ENCODE data around the gene PHF2.

The PHF2 gene

GRCh38 chr9:93612796-93613154 is 36.4 kb downstream of the PHF2 start:
- Histone ChIP-seq H2BK12ac (ENCODE audit: low read length) (no peak overlapping the region), H4K91ac (ENCODE audit: low read depth, low read length) (no peak overlapping the region), H2BK120ac (ENCODE audit: insufficient read depth, low read length, poor library complexity) (no peak overlapping the region), H3K27ac (ENCODE audit: low read depth, low read length) (no peak overlapping the region), H3K9me3 (ENCODE audit: insufficient read depth, low read depth, low read length) (no peaks in the 10 kb centered on the region), H3K4me2 (ENCODE audit: low read length) (no peak overlapping the region), H4K12ac (ENCODE audit: low read depth, low read length) (no peak overlapping the region), H3K9ac (ENCODE audit: low read length) (no peak overlapping the region), H4K8ac (ENCODE audit: low read depth, low read length) (no peak overlapping the region), H2BK5ac (ENCODE audit: low read depth, low read length, poor library complexity) (no peak overlapping the region), H3K79me1 (ENCODE audit: low read length) (no peaks in the 10 kb centered on the region), H3K36me3 (ENCODE audit: control insufficient read depth in 1 of 2, insufficient read depth in 2 of 2, low read length in 2 of 2) (peaks cover 0 to 3% of the 10 kb centered on the region in 2 experiments), H3K27me3 (ENCODE audit: insufficient read depth, low read length) (no peaks in the 10 kb centered on the region), H3K4ac (ENCODE audit: low read depth, low read length) (no peak overlapping the region), H3K18ac (ENCODE audit: low read length) (no peak overlapping the region), H3K14ac (ENCODE audit: low read length) (no peak overlapping the region), H3K23ac (ENCODE audit: low read length) (no peak overlapping the region), H2AK5ac (ENCODE audit: low read length) (no peak overlapping the region), H3K79me2 (ENCODE audit: control insufficient read depth, insufficient read depth, low read length, poor library complexity) (no peaks in the 10 kb centered on the region), H3K4me3 (ENCODE audit: low read depth, low read length) (no peak overlapping the region), H3K4me1 (ENCODE audit: control insufficient read depth in 1 of 2, insufficient read depth in 2 of 2, low read length in 2 of 2) (no peaks in the 10 kb centered on the region), H2AFZ (ENCODE audit: insufficient read depth, low read length, poor library complexity) (no peak overlapping the region)
- no peak for DNase-seq
- no CpG with 5 or more reads among the region's 5 CpGs for WGBS (ENCODE audit: extremely low coverage, insufficient coverage, insufficient read length)

- Histone ChIP-seq H3K4me1 (ENCODE audit: control insufficient read depth in 1 of 2, insufficient read depth in 2 of 2, low read length in 2 of 2) (no peaks in the 10 kb centered on the region), H4K12ac (ENCODE audit: low read depth, low read length) (no peak overlapping the region), H2AK5ac (ENCODE audit: low read length) (no peak overlapping the region), H3K79me2 (ENCODE audit: control insufficient read depth, insufficient read depth, low read length, poor library complexity) (no peaks in the 10 kb centered on the region), H2BK5ac (ENCODE audit: low read depth, low read length, poor library complexity) (no peak overlapping the region), H3K9ac (ENCODE audit: low read length) (no peak overlapping the region), H3K36me3 (ENCODE audit: control insufficient read depth in 1 of 2, insufficient read depth in 2 of 2, low read length in 2 of 2) (peaks cover 2 to 3% of the 10 kb centered on the region in 2 experiments), H3K79me1 (ENCODE audit: low read length) (no peaks in the 10 kb centered on the region), H3K4me2 (ENCODE audit: low read length) (no peak overlapping the region), H2BK120ac (ENCODE audit: insufficient read depth, low read length, poor library complexity) (no peak overlapping the region), H3K23ac (ENCODE audit: low read length) (no peak overlapping the region), H3K4me3 (ENCODE audit: low read depth, low read length) (no peak overlapping the region), H2BK12ac (ENCODE audit: low read length) (no peak overlapping the region), H3K14ac (ENCODE audit: low read length) (no peak overlapping the region), H3K27me3 (ENCODE audit: insufficient read depth, low read length) (no peaks in the 10 kb centered on the region), H4K91ac (ENCODE audit: low read depth, low read length) (no peak overlapping the region), H3K27ac (ENCODE audit: low read depth, low read length) (no peak overlapping the region), H3K9me3 (ENCODE audit: insufficient read depth, low read depth, low read length) (peaks cover 2% of the 10 kb centered on the region), H4K8ac (ENCODE audit: low read depth, low read length) (no peak overlapping the region), H2AFZ (ENCODE audit: insufficient read depth, low read length, poor library complexity) (no peak overlapping the region), H3K4ac (ENCODE audit: low read depth, low read length) (no peak overlapping the region), H3K18ac (ENCODE audit: low read length) (no peak overlapping the region)
- DNase-seq: no peak
- no CpG with 5 or more reads among the region's 5 CpGs for WGBS (ENCODE audit: extremely low coverage, insufficient coverage, insufficient read length)
These were observed 36.8 kb downstream of the PHF2 start for GRCh38 chr9:93613174-93613573.

- WGBS (ENCODE audit: extremely low coverage, insufficient coverage, insufficient read length): no CpG with 5 or more reads among the region's 3 CpGs
- Histone ChIP-seq H3K23ac (ENCODE audit: low read length) (no peak overlapping the region), H2BK120ac (ENCODE audit: insufficient read depth, low read length, poor library complexity) (no peak overlapping the region), H3K4me1 (ENCODE audit: control insufficient read depth in 1 of 2, insufficient read depth in 2 of 2, low read length in 2 of 2) (no peaks in the 10 kb centered on the region), H3K27me3 (ENCODE audit: insufficient read depth, low read length) (no peaks in the 10 kb centered on the region), H3K79me1 (ENCODE audit: low read length) (no peaks in the 10 kb centered on the region), H3K14ac (ENCODE audit: low read length) (no peak overlapping the region), H4K8ac (ENCODE audit: low read depth, low read length) (no peak overlapping the region), H3K9me3 (ENCODE audit: insufficient read depth, low read depth, low read length) (peaks cover 3% of the 10 kb centered on the region), H3K4me3 (ENCODE audit: low read depth, low read length) (no peak overlapping the region), H4K12ac (ENCODE audit: low read depth, low read length) (no peak overlapping the region), H3K27ac (ENCODE audit: low read depth, low read length) (no peak overlapping the region), H3K18ac (ENCODE audit: low read length) (no peak overlapping the region), H4K91ac (ENCODE audit: low read depth, low read length) (no peak overlapping the region), H2AK5ac (ENCODE audit: low read length) (no peak overlapping the region), H3K36me3 (ENCODE audit: control insufficient read depth in 1 of 2, insufficient read depth in 2 of 2, low read length in 2 of 2) (peaks cover 3 to 4% of the 10 kb centered on the region in 2 experiments), H2AFZ (ENCODE audit: insufficient read depth, low read length, poor library complexity) (no peak overlapping the region), H2BK5ac (ENCODE audit: low read depth, low read length, poor library complexity) (no peak overlapping the region), H3K79me2 (ENCODE audit: control insufficient read depth, insufficient read depth, low read length, poor library complexity) (no peaks in the 10 kb centered on the region), H2BK12ac (ENCODE audit: low read length) (no peak overlapping the region), H3K4me2 (ENCODE audit: low read length) (no peak overlapping the region), H3K9ac (ENCODE audit: low read length) (no peak overlapping the region), H3K4ac (ENCODE audit: low read depth, low read length) (no peak overlapping the region)
- no peak for DNase-seq
These were observed 37.4 kb downstream of the PHF2 start for GRCh38 chr9:93613791-93614190.

- Histone ChIP-seq H2AFZ (ENCODE audit: insufficient read depth, low read length, poor library complexity) (no peak overlapping the region), H3K4me3 (ENCODE audit: low read depth, low read length) (no peak overlapping the region), H3K79me2 (ENCODE audit: control insufficient read depth, insufficient read depth, low read length, poor library complexity) (no peaks in the 10 kb centered on the region), H3K9ac (ENCODE audit: low read length) (no peak overlapping the region), H3K14ac (ENCODE audit: low read length) (no peak overlapping the region), H3K27me3 (ENCODE audit: insufficient read depth, low read length) (no peaks in the 10 kb centered on the region), H2AK5ac (ENCODE audit: low read length) (no peak overlapping the region), H4K8ac (ENCODE audit: low read depth, low read length) (no peak overlapping the region), H4K91ac (ENCODE audit: low read depth, low read length) (no peak overlapping the region), H2BK120ac (ENCODE audit: insufficient read depth, low read length, poor library complexity) (no peak overlapping the region), H3K36me3 (ENCODE audit: control insufficient read depth in 1 of 2, insufficient read depth in 2 of 2, low read length in 2 of 2) (peaks cover 0 to 4% of the 10 kb centered on the region in 2 experiments), H3K4me2 (ENCODE audit: low read length) (no peak overlapping the region), H3K9me3 (ENCODE audit: insufficient read depth, low read depth, low read length) (peaks cover 3% of the 10 kb centered on the region), H3K23ac (ENCODE audit: low read length) (no peak overlapping the region), H3K79me1 (ENCODE audit: low read length) (no peaks in the 10 kb centered on the region), H2BK5ac (ENCODE audit: low read depth, low read length, poor library complexity) (no peak overlapping the region), H3K18ac (ENCODE audit: low read length) (no peak overlapping the region), H2BK12ac (ENCODE audit: low read length) (no peak overlapping the region), H3K27ac (ENCODE audit: low read depth, low read length) (no peak overlapping the region), H3K4me1 (ENCODE audit: control insufficient read depth in 1 of 2, insufficient read depth in 2 of 2, low read length in 2 of 2) (no peaks in the 10 kb centered on the region), H4K12ac (ENCODE audit: low read depth, low read length) (no peak overlapping the region), H3K4ac (ENCODE audit: low read depth, low read length) (no peak overlapping the region)
- WGBS (ENCODE audit: extremely low coverage, insufficient coverage, insufficient read length): no CpG with 5 or more reads among the region's 5 CpGs
- DNase-seq: no peak
These were observed 38.6 kb downstream of the PHF2 start for GRCh38 chr9:93614830-93615468.
